ENCODE data around the gene SLC18B1. TPM values are rescaled to one million over a fixed set of nuclear protein-coding genes. Genes with fewer than 3 reads are reported as not detected.

SLC18B1 gene
- total RNA-seq, 1 experiment from 2014 or later, result 19.5 TPM

DNA sequence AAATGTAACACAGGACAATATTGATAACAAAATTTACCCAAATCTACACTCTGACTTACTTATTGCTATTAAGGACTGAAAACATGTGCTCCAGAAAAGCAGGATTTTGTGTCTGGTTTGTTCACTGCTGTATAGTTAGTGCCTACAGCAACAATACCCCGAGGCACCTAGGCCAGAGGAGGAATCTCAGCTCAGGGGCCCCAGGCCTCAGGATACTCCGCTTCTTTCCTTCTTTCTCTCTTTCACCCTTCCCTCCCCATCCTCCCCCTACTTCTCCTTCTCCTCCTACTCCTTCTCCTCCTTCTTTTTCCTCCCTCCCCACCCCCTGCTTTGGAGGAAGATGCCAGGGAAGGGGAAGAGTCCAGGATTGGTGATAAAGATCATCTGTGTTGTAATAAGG is 39.7 kb downstream of the SLC18B1 start:
- Mint-ChIP-seq H3K4me1 (ENCODE audit: insufficient read depth, unreplicated experiment) (peaks cover 4% of the 10 kb centered on the region), H3K4me3 (ENCODE audit: unreplicated experiment) (no peak overlapping the region), H3K27me3 (ENCODE audit: insufficient read depth, unreplicated experiment) (no peaks in the 10 kb centered on the region), H3K9me3 (ENCODE audit: unreplicated experiment) (no peaks in the 10 kb centered on the region), H3K36me3 (ENCODE audit: insufficient read depth, unreplicated experiment) (no peaks in the 10 kb centered on the region), H3K27ac (ENCODE audit: low read depth, unreplicated experiment) (no peak overlapping the region)
- BruUV-seq (replicated peaks), result no TSS peak
- ChIA-PET POLR2A (no interaction called here), CTCF (interaction anchor here (0.6 kb wide), 1 partner anchor 30 kb away, joined by 4 read pairs; no protein-coding TSS in a partner anchor)
- DNase-seq (ENCODE audit: unreplicated experiment), result no peak
- TF ChIP-seq, protein P1, sequence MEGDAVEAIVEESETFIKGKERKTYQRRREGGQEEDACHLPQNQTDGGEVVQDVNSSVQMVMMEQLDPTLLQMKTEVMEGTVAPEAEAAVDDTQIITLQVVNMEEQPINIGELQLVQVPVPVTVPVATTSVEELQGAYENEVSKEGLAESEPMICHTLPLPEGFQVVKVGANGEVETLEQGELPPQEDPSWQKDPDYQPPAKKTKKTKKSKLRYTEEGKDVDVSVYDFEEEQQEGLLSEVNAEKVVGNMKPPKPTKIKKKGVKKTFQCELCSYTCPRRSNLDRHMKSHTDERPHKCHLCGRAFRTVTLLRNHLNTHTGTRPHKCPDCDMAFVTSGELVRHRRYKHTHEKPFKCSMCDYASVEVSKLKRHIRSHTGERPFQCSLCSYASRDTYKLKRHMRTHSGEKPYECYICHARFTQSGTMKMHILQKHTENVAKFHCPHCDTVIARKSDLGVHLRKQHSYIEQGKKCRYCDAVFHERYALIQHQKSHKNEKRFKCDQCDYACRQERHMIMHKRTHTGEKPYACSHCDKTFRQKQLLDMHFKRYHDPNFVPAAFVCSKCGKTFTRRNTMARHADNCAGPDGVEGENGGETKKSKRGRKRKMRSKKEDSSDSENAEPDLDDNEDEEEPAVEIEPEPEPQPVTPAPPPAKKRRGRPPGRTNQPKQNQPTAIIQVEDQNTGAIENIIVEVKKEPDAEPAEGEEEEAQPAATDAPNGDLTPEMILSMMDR (IDR thresholded peaks at IDR 0.05; ENCODE audit: unreplicated experiment), result no peak
- intact Hi-C loops (cut with micrococcal nuclease), result no loop called here

DNA sequence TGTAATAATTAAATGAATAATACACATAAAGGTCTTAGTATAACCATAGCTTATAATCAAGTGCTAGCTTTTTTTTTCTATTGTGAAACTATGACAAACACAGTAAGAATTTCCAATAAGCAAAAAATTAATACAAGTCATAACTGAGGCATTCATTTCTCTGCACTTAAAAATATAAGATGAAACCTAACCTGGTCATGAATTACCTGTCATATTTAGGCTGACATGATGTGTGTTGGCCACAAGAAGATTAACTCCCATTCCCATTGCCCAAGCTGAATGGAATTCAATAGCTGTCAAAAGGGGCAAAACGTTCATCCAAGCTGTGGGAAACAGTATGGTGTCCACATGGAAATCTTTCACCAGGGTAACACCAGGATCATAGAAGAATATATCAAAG is 46.2 kb downstream of the SLC18B1 start:
- H3K4me1 Mint-ChIP-seq (ENCODE audit: insufficient read depth, unreplicated experiment), result peaks cover 6% of the 10 kb centered on the region
- ChIA-PET CTCF (interaction anchor here (0.8 to 1.0 kb wide), 2 partner anchors 28 to 455 kb away, joined by 3 to 4 read pairs; no protein-coding TSS in a partner anchor), POLR2A (no interaction called here)
- no peak overlapping the region for H3K27ac Mint-ChIP-seq (ENCODE audit: low read depth, unreplicated experiment)
- no peaks in the 10 kb centered on the region for H3K9me3 Mint-ChIP-seq (ENCODE audit: unreplicated experiment)
- H3K27me3 Mint-ChIP-seq (ENCODE audit: insufficient read depth, unreplicated experiment), result no peaks in the 10 kb centered on the region
- intact Hi-C loops (cut with micrococcal nuclease), result no loop called here
- DNase-seq (ENCODE audit: unreplicated experiment), result no peak
- TF ChIP-seq, protein P1 (IDR thresholded peaks at IDR 0.05; ENCODE audit: unreplicated experiment), result no peak
- BruUV-seq (replicated peaks), result no TSS peak
- H3K36me3 Mint-ChIP-seq (ENCODE audit: insufficient read depth, unreplicated experiment), result no peaks in the 10 kb centered on the region
- no peak overlapping the region for H3K4me3 Mint-ChIP-seq (ENCODE audit: unreplicated experiment)

DNA sequence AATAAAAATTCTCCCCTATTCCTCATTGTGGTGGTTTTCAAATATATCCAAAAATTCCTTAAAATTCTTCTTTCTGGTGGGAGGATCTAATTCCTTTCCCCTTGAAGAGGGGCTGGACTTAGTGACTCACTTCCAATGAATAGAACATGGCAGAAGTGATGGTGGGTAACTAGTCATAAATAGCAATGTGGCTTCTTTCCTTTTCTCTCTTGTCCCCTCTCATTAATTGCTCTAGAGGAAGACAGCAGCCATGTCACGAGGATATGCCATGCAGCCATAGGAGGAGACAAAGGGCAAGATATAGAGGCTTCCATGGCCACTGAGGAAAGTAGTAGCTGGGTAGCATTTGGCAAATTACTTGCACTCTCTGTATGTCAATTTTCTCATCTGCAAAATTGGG is 46.6 kb downstream of the SLC18B1 start:
- intact Hi-C loops (cut with micrococcal nuclease), result no loop called here
- TF ChIP-seq, protein P1 (IDR thresholded peaks at IDR 0.05; ENCODE audit: unreplicated experiment), result no peak
- Mint-ChIP-seq H3K4me3 (ENCODE audit: unreplicated experiment) (no peak overlapping the region), H3K9me3 (ENCODE audit: unreplicated experiment) (no peaks in the 10 kb centered on the region), H3K36me3 (ENCODE audit: insufficient read depth, unreplicated experiment) (no peaks in the 10 kb centered on the region), H3K27me3 (ENCODE audit: insufficient read depth, unreplicated experiment) (no peaks in the 10 kb centered on the region), H3K4me1 (ENCODE audit: insufficient read depth, unreplicated experiment) (peaks cover 6% of the 10 kb centered on the region), H3K27ac (ENCODE audit: low read depth, unreplicated experiment) (no peak overlapping the region)
- POLR2A ChIA-PET, result no interaction called here
- CTCF ChIA-PET, result interaction anchor here (0.8 to 1.0 kb wide), 2 partner anchors 29 to 454 kb away, joined by 3 to 4 read pairs; no protein-coding TSS in a partner anchor
- no peak for DNase-seq (ENCODE audit: unreplicated experiment)
- BruUV-seq (replicated peaks), result no TSS peak

DNA sequence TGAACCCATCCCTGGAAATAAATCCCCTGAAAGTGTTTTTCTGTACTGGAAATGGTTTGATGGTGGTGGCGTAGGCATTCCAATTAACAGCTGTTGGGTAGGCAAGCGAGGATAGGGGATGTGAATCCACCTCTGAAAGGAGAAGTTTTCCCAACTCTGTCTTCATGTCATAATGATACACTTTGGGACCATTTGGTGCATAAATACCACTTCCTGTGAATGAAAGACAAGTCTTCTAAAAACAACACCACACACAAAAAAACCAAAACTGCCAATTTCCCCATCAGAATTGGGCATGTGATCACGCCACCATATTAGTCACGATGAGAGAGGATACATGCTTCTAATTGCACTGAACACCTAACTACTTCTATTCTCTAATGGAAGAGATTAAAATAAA is 47.1 kb downstream of the SLC18B1 start:
- no TSS peak for BruUV-seq (replicated peaks)
- no peak overlapping the region for H3K27ac Mint-ChIP-seq (ENCODE audit: low read depth, unreplicated experiment)
- H3K36me3 Mint-ChIP-seq (ENCODE audit: insufficient read depth, unreplicated experiment), result no peaks in the 10 kb centered on the region
- H3K27me3 Mint-ChIP-seq (ENCODE audit: insufficient read depth, unreplicated experiment), result no peaks in the 10 kb centered on the region
- DNase-seq (ENCODE audit: unreplicated experiment), result no peak
- ChIA-PET POLR2A (interaction anchor here (0.6 kb wide), 1 partner anchor 13 kb away, joined by 3 read pairs; no protein-coding TSS in a partner anchor), CTCF (no interaction called here)
- no peak overlapping the region for H3K4me3 Mint-ChIP-seq (ENCODE audit: unreplicated experiment)
- peaks cover 8% of the 10 kb centered on the region for H3K4me1 Mint-ChIP-seq (ENCODE audit: insufficient read depth, unreplicated experiment)
- H3K9me3 Mint-ChIP-seq (ENCODE audit: unreplicated experiment), result no peaks in the 10 kb centered on the region
- TF ChIP-seq, protein P1 (IDR thresholded peaks at IDR 0.05; ENCODE audit: unreplicated experiment), result no peak
- intact Hi-C loops (cut with micrococcal nuclease), result no loop called here
